Stimulated activated naive CD4-positive, alpha-beta T cell (primary cell): ENCODE measurements around the gene ICA1.
A peak's percentile ranks its signal among the peaks of the same experiment; 100 is the strongest.

ENCODE experiments used
- DNase-seq, 6 experiments: peaks; one replicate each; lab custom pipeline; 2025; lab: John Stamatoyannopoulos, UW

Gene ICA1

GRCh38 chr7:8160250-8160649, 101.7 kb downstream of the ICA1 start:
- DNase-seq: no peak

DNA sequence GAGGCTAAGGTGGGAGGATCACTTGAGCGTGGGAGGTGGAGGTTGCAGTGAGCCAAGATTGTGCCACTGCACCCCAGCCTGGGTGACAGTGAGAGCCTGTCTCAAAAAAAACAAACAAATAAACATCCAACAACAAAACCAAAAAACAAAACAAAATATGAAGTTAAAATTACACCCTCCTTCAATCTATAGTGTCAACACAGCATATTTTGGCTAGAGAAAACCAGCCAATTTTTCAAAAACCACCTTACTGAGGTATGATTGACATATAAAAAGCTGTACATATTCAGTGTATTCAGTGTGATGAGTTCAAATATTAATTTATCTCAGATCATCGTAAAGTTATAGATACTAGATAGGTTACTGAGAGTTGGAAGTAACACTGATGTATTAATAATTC, 102.4 kb downstream of the ICA1 start:
- DNase-seq: no peak

DNA sequence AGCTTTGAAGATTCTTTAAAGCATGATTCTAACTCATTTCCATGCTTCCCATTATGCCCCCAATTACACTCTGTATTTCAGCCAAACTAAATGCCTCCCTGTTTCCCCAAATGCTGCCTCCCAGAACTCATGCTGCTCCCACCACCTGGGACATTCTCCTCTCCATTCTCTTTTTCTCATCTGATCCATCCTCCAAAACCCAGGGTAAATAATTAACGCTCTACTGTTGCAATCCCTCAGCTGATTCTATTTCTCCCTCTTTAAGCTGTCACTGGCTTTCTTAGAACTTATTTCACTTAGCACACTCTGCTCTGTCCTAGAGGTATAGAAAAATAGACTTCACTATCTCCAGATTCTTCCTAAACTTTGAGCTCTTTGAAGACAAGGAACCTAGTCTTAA, 104.7 kb downstream of the ICA1 start:
- DNase-seq: no peak

GRCh38 chr7:8155836-8156235, 106.1 kb downstream of the ICA1 start:
- no peak for DNase-seq

DNA sequence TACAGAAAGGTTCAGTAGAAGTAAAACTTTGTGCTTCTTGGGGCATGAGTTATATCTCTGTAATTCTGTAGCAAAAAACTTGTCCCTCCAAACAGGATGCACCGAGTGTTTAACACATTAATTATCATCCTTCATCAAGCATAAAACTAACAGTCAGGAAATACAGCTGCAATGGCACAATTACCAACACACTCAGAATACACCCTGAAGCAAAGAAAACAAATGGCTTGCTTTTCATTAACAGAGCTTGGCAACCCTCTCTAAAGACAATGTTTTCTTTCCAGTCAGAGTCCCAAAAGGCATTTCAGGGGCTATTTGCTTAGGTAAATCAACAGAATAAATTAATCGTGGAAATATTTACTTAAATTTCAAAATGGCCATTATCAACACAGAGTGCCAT, 107.7 kb downstream of the ICA1 start:
- DNase-seq: no peak

GRCh38 chr7:8152489-8153192, 109.3 kb downstream of the ICA1 start:
- no peak for DNase-seq

DNA sequence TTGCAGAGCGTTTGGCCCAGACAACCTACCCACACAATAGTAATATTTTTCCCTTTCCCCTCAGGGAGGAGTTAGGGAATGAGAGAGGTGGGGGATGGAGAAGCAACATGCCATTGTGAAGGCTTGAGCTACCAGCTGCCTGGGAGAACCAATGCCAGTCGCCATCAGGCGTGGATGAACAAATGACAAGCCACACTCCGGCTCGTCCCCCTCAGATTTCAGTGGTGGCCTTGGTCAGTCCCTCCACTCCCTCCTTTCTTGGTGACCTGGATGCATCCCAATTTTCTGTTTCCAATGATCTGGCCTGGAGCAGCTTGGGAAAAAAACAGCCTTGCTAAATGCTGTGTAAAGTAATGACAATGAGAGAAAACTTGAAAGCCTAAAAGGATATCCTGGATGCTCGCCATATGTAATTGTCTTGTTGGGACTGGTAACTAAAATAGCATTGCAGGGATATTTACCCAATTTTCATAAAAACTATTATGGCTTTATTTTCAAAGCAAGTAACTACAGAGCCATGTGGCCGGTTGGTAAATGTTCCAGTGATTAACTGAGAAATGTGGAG, 110.7 kb downstream of the ICA1 start:
- DNase-seq: no peak

GRCh38 chr7:8149222-8149621, 112.7 kb downstream of the ICA1 start:
- DNase-seq: peak in 2 of 6 experiments; percentile 9 to 16

- no peak for DNase-seq
These were observed 114.1 kb downstream of the ICA1 start for GRCh38 chr7:8147760-8148463.

DNA sequence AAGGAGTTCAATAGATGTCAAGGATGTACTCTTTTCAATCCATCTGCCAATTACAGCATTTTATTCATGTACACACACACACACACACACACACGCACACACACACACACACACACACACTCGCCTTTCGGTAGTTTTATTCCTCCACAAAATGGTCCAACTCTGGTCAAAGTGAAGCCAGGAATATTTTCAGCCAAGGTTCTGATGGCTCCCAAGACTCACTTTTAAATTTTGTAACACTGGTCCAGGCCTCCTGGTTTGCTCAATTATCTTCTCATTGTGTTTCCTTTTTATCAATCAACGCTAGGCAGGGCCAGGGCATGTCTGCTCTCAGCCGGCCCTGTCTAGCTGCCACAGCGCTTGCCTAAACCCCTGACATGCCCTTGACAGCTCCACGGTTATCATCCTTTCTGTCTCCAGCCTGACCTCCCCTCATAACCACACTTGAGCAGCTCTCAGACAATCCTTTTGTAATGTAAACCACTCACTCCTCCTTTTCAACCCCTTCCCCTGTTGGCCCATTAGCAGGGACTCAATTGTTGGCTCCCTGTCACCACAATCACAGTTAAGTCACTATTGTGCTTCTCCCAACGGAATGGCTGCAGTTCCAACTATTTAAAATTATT, 115.1 kb downstream of the ICA1 start:
- DNase-seq: no peak

DNA sequence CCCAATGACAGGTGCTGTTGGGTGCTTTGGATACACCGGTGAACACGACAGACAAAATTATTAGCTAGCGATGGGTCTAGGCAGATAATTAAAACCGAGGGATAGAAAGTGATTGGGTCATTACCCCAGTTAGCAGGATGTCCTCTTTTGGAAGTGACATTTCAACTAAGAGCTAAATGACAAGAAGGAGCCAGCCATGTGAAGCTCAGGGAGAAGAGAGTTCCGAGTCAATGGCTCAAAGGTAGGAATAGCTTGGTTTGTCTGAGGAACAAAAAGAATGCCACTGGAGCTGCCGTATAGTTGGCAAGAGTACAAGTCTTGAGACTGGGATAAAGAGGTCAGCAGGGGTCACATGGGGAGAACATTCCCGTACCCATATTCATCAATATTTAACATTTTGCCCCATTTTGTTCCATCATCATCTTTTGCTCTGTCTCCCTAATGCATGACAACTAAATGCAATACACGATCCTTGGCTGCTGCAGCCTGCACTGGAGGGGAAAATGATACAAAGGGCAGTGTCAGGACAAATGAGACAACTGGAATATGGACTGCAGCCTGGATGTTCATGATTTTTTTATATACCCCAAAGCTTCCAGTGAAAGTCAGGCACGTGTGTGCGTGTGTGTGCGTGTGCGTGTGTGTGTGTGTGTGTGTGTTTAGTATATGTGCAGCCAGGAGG, 115.7 kb downstream of the ICA1 start:
- DNase-seq: no peak

DNA sequence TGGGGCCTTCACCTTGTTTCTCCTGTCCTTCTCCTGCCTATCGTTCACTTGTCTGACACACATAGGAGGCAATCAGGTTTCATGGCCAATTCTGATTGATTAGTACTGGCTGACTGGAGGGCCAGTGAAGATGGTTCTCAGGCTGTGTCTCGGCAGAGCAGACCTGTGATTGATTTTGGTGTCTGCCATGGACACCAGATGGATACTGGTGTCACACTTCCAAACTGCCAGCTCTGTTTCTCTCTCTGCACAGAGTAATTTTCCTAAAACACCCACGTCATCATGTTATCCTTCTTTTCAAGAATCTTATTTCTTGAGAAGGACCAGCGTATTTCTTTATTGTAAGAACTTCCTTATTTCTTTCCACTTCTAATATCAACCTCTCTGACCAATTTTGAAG, 117.1 kb downstream of the ICA1 start:
- no peak for DNase-seq

GRCh38 chr7:8143151-8143874, 118.7 kb downstream of the ICA1 start:
- DNase-seq: peak in 1 of 6 experiments; percentile 18

DNA sequence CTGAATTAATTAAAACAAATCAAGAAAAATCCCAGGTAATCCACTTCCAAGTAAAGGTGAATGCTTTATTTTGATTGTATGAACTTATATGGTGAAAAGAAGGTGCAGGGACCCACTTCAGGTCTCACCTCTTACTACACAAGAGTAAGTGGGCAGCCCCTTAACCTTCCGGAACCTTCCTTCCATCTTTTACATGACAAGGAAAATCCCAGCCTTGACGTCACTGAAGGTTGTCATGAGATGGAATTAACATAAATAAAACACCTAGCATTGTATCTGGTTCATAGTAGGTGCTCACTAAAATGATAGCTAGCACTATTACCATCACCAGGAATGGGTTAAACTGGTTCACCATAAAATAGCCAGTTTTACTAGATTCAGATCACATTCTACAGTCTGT, 119.5 kb downstream of the ICA1 start:
- no peak for DNase-seq

DNA sequence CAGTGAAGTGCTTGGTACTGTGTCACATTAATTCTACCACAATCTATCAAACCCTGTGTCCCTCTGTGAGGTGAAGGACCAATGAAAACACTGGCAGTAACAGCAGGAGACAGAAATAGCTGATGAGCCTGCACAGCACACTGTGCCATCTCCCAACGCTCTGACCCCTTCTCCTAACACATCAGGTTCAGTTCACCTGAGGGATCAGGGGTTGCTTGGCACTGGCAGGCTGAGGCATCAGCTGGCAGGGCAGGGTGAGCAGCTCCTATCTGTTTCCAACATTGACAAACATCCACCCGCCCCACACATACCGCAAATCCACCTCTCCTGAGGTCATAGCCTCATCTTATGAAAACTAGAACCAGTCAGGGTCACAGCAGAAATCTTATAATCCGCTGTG, 120.9 kb downstream of the ICA1 start:
- no peak for DNase-seq

- DNase-seq: no peak
These were observed 125.8 kb downstream of the ICA1 start for GRCh38 chr7:8136051-8136730.

GRCh38 chr7:8135417-8135816, 126.5 kb downstream of the ICA1 start:
- no peak for DNase-seq

- DNase-seq: peak in 3 of 6 experiments; percentile 26 to 36 (median 31)
These were observed 127.8 kb downstream of the ICA1 start for GRCh38 chr7:8134089-8134733.

DNA sequence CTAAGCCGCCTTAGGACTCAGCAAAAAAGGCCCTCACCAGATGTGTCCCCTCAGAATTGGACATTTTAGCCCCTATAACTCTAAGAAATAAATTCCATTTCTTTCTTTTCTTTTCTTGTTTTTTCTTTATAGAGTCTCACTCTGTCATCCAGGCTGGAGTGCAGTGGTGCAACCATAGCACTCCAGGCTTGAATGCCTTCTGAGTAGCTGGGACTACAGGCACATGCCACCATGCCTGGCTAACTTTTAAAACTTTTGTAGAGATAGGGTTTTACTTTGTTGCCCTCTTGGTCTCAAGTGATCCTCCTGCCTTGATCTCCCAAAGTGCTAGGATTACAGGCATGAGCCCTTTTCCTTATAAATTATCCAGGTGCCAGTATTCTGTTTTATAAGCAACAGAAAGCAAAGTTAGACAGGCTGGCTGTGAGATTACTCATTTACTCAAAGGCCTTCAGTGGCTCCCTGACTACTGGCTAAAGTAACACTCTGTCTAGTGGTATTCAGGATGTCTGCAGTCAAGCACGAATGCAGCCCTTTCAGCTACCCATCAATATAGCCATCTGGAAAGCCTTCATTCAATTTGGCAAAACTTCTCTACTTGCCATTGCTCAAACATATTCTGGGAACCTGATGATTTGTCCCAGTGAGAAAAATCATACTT, 128.6 kb downstream of the ICA1 start:
- DNase-seq: no peak
